Effector CD8-positive, alpha-beta T cell (primary cell): ENCODE data around the gene TTR.

Experiments
- DNase-seq: peaks from one replicate; lab custom pipeline; 2025; lab: John Stamatoyannopoulos, UW
- total RNA-seq, 4 experiments: gene quantifications; one replicate each; lab custom pipeline; 2026; lab: John Stamatoyannopoulos, UW

TTR gene
- 0 reads per million in 4 experiments for total RNA-seq

DNA sequence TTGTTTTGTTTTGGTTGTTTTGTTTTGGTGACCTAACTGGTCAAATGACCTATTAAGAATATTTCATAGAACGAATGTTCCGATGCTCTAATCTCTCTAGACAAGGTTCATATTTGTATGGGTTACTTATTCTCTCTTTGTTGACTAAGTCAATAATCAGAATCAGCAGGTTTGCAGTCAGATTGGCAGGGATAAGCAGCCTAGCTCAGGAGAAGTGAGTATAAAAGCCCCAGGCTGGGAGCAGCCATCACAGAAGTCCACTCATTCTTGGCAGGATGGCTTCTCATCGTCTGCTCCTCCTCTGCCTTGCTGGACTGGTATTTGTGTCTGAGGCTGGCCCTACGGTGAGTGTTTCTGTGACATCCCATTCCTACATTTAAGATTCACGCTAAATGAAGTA is at the start of gene TTR:
Gene TTR, plus strand, starts transcription at position 250 of the 400 bp plus-strand sequence. Its CDS starts 26 bp downstream, at position 276.
- DNase-seq: no peak

DNA sequence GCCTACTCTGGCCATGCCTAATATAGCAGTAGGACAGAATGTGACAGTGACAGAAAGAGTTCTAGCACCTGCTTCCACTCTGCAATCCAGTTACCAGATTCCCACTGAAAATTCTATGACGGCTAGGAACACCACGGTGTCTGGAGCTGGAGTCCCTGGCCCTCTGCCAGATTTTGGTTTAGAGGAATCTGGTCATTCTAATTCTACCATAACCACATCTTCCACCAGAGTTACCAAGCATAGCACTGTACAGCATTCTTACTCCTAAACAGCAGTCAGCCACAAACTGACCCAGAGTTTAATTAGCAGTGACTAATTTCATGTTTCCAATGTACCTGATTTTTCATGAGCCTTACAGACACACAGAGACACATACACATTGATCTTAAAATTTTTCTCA is 45.2 kb upstream of the TTR start:
- no peak for DNase-seq

DNA sequence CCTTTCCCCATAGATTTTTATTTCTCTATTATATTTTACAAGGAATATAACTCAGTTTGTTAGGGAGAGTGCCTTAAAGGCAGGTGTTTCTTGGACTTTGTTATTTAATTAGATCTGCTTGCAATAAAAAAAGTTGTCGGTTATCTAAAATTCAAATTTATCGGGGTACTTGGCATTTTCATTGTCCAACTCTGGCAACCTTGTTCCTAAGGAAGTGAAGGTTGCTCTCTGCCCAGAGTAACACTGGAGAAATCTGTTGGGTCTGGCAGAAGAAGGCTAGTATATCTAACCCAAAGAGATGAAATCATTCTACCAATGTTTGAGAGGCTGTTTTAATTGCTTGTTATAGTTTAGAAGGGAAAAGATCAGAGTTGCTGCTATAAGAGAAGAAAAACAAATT is 42.8 kb upstream of the TTR start:
- DNase-seq: no peak

DNA sequence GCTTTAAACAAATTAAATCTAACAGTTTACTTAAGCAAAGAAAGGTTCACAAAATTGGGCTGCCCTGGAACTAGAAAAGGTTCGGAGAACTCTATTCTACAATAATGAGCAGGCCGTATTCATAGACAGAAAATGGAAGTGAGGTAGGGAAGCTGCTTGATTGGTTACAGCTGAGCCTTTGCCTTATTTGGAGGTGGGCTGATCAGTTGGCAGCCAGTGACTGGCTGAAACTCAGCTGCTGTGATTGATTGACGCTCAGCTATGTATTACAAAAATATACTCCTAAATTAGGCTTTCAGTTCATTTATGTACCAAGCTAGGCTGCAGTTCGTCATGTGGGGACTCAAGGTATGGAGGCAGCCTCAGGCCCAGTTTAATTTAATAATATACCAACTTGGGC is 42.3 kb upstream of the TTR start:
- DNase-seq: no peak

DNA sequence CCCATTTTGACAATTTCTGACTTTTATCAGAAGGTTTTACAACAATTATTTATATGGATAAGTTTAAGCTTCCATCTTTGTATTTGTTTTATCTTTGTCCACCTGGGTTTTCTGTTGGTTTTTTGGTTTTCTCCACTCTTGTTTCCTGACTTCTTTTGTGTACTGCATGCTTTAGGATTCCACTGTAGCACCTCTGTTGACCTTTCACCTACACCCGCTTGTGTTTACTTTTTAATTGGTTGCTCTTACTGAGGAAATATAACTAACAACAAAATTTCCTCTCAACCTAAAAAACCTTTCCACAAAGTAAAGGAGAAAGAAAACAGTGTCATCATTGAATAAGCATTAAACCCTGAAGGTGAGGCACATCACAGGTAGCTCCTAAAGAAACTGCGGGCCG is 39.8 kb upstream of the TTR start:
- DNase-seq: no peak

DNA sequence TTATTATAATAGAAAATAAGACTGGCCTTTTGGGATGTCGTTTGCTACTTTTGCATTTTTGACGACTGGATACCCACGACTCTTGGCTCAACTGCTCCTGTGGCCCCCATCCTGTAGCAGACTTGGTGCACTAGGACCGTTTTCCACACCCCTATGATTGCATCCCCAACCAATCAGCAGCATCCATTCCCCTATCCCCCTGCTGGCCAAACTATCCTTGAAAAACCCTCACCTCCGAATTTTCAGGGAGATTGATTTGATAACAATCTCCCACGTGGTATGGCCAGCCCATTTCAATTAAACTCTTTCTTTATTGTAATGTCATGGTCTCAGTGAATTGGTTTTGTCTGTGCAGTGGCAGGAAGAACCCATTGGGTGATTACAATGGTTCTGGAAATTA is 37.9 kb upstream of the TTR start:
- no peak for DNase-seq

DNA sequence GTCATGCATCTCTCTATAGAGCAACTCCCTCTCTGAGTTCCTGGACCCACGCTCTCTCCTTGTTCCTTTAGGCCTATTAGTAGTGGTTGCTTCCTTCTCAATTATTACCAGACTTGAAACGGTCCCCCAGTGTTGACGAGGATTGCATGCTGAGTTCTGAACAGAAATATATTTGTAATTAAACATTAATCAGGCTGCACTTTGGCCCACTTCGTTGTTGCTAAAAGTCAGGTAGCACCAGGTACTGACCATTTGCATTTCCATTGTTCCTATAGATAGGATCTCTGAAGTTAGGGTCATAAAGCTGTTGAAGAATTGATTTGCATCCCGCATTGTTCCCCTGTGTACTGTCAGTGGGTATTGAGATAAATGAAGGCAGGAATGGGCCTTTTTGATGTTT is 36.9 kb upstream of the TTR start:
- DNase-seq: no peak

DNA sequence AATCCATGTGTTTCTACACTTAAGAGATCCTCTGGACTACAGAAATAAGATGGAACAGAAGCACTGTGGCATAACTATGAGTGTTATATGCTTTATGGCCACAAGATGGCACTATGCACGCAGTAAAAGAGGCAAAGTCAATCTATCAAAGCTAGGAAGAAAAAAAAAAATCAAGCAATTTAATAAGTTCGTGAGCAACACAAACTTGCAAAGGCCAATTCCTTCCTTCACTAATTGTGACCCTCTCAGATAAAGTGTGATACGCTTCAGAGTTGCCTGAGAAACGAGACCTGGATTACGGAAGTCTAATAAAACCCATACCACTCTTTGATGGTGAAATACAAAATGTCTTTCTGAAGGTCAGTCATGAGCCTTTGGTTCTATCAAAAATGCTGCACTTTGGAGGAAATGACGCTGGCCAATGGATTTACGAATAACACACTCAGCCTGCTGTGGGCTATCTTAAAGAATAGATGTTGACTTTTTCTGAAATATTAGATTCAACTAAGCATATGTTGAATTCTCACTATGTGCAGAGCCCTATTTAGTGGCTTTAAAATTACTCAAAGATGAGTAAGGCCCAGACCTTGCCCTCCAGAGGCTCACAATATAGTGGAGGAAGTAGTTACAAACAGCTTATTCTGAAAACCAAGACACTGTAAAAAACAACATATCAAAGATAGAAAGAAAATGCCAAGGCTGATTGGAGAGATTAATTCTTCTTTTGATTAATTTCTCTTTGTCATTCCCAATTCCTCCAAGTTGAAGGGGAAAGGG is 35.5 kb upstream of the TTR start:
- DNase-seq: no peak

DNA sequence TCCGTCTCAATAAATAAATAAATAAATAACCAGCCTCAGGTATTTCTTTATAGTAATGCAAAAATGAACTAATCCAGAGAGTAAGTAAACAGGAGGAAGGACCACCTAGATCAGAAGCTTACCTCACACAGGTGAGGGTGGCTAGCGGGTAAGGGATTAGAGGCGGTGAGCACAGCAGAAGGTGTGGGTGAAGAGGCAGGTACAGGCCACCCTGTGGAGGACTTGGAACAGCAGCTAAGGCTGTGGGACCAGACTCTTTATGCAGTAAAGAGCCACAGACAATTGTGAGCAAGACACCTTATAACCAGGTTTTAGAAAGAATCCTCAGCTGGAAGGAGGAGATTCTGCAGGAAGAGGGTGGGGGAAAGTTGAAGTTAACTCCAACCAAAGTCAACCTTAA is 34.2 kb upstream of the TTR start:
- DNase-seq: no peak

DNA sequence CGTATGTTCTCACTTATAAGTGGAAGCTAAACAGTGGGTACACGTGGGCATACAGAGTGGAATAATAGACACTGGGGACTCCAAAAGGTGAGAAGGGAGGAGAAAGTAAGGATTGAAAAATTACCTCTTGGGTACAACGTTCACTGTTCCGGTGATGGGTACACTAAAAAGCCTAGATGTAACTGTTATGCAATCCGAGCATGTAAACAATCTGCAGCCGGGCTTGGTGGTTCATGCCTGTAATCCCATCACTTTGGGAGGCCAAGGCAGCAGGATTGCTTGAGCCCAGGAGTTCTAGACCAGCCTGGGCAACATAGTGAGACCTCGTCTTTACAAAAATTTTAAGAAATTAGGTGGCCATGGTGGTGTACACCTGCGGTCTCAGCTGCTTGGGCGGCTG is 33.1 kb upstream of the TTR start:
- no peak for DNase-seq

DNA sequence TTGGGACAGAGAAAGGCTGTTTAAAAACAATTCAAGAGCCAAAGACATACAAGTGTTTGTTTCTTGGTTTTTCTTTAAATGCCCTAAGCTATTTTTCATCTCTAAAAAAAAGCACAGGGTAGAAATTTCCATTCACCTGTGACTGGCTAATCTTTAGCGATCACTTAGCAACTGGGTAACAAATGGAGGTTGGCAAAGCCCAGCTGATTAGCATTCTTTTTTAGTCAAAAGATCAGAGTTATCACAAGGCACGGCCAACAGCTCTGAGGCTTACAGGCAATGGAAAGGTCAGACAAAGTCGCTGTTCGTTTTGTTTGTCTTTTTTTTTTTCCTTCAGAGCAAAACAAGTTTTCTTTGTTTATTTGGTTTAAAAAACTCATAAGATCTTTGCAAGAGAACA is 29.0 kb upstream of the TTR start:
- DNase-seq: no peak

DNA sequence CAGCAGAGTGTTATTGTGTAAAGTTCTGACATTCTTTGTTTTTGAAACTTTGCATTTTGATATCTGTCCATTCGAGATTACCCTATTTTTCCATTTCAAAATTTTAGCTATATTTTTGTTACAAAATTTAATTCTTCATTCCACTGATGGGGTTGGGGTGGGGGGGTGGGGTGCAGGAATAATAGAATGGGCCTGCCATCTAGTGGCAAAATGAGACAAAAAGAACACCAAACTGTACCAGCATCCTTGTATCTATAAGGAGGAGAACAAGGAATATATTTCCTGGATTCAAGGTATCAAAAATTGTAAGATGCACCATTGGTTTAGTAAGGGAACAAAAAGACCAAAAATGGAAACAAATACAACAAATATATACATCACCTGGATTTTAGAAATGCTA is 27.9 kb upstream of the TTR start:
- DNase-seq: no peak

DNA sequence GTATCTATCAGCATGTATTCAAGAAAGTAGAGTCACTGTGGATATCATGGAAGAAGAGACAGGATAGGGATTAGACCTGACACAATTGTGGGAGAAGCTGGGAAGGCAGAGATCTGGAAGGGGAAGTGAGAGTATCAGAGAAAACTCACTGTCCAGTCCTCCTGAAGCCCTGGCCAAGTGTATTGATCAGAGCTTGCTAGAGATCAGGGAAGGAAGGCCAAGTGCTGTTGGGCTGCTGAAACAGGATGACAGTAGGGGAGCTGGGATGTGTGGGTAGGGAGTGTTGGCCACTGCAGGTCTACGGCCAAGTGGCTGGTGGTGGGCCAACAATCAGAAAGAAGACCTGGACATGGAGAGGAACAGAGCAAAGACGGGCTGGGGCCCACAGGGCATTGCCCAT is 26.3 kb upstream of the TTR start:
- DNase-seq: no peak

DNA sequence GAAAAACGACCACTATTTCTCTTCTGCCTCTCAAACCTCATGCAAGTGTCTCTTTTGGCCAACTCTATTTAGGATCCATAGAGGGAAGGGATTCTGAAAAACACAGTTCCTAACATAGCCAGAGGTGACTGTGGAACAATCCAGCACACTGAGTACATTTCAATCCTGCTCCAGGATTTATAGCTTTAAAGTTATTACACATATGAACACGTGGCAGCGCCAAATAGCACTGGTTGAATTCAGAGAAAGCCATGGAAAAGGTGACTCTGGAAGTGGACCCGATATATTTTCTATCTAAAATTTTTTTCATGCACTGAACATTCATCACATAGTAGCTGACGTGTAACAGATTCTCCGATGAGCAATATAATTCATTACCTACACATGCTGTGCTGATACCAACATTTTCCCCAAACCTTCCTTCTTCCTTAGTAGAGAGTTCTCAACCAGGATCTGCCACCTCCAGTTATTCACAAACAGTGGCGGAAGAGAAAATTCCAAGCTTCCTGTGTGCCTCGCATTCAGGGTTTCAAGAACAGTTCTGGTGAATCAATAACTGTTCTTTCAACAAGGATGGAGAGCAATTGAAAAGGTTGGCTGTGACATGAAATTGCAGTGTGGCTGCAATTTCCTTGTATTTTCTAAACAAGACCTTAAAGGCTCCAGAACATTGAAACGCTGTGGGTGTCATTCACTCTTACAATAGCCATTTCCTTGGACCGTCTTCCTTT is 25.7 kb upstream of the TTR start:
- DNase-seq: no peak

DNA sequence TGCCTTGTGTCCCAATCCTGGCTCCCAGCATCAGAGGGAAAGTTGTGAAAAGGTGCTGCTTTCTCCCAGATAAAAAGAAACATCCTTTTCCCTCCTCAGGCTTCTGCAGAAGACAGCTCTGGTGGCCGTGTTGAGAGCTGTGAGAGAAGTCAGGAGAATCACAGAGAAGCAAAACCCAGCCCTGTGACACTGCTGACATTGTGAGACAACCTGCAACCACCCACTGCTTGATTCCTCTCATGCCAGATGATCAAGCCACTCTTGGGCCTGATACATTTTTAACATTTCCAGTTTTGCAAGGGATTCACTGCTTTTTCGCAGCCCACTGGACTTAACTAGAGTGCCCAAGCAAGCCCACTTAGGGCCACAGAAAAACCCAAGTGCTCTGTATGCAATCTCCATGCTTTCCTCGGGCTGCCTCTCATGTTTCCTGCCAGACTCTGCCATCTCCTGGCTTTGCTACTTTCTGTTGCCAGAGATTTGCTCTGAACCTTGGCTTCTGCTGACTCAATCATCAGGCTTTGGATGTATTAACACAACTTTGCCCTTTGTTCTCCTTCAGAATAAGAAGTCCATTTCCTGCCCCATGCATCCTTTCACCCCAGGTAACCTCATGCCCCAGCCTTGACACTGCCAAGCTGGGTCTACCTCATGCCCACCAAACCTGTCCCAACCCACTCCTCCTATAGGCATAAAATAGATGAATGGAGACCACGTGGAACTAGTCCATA is 24.9 kb upstream of the TTR start:
- no peak for DNase-seq

DNA sequence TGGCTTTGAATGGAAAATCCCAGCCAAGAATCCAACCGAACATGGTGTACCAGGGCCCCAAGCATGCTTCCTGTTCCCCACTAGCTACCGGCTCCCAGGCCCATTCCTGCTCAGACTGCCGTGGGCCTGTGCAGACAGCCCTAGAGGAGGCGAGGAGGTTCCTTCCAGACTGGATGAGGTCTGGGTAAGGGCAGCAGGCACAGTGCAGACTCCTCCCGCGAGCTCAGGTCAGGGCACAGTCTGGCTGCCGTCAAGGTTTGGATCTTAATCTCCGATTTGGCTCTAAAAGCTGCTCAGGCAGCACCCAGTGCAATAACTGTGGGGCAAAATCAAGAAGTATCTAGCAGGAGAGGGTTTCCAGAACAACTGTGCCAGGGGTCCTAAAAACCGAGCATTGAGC is 19.3 kb upstream of the TTR start:
- DNase-seq: no peak

DNA sequence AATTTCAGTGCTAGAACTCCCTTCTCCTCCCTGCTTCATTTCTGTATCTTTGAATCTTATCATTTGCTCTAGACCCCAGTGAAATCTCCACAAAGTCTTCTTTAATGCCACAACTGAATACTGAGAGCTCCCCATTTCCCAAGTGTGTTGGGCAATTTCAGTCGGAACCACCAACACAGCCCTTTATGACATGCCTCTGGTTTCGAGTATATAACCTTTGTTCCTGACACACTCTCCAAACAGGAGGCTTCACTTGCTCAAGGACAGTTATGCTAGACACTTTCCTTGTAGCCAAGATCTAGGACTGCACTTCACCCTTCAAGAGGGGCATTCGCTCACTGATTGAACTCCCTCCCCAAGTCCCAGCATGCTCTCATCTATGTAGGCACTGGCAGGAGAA is 18.6 kb upstream of the TTR start:
- no peak for DNase-seq

DNA sequence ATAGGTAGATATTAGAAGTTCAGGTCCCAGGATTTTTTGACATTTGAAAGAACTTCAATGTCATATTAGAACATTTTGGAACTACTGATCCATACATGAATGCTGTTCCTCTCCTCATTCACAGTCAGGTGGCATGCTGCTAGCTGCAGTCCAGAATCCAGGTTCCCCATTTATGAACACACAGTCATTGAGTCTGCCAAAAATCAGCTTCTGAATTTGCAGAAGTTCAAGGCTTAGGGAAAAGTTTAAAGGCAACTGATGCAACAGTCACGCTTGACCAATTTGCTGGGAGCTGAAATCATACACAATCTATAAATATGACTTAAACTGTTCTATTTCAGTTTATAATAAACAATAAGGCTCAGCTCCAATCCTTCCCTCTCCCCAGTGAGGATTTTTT is 17.3 kb upstream of the TTR start:
- no peak for DNase-seq

DNA sequence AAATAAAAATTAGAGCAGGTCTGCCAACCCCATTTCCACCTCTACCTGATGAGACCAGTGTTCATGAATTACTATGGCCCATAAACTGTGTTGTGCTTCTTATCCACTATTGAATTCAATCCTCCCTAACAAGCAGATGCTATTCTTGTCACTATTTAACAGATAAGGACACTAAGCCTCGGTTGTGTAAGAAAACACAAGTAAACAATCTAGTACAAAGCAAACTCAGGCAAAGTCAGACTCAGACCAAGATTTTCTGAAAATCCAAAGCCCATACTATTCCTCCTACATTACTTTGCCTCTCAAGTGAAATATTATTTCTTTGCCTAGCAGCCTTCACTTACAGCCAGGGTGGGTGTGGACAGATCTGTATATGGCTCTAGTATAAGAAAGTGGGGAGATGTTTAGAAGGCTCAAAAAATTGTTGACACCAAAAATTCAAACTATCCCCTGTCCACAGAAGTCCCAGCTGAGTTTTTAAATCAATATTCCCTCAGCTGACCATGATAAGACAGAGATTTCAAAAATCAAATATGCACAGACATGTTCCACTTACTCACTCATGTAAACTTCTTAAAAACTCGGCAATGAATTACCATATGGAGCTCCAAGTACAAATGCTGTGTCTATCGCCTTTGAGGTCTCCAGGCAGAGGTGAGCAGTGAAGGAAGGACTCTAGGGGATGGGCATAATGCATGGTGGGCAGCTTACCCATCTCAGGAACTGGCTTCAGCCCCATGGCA is 16.0 kb upstream of the TTR start:
- DNase-seq: no peak

DNA sequence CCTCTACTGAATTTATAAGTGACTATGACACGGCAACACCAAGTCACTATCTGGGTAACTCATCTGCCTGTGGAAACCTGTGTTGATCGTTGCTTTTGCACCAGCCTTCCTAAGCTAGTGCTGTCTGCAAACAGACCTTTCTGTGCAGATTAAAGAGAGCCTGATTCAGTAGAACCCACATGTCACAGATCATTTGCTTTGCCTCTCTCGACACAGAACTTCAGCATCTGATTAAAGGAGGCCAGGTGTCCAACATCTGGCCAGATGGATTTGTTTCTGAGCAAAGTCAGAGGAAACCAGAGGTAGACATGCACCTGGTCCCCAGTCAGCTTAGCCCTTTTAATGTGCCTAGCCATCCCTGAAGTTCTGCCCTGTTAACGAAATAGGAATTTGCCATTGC is 15.0 kb upstream of the TTR start:
- no peak for DNase-seq

DNA sequence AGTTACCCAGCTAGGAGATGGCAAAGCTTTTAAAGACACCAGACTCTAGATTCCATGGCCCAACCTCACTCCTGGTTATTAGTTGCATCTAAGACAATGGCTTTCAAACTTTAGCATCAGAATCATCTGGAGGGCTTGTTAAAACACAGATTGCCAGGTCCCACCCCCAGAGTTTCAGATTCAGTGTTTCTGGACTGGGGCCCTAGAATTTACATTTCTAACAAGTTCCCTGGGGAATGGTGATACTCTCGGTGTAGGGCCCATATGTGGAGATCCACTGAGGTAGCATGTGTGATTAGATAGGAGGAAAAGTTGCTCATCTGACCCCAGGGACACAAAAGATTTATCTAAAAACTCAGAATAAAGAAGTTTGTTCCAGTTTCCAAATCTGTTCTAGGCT is 14.5 kb upstream of the TTR start:
- DNase-seq: no peak

DNA sequence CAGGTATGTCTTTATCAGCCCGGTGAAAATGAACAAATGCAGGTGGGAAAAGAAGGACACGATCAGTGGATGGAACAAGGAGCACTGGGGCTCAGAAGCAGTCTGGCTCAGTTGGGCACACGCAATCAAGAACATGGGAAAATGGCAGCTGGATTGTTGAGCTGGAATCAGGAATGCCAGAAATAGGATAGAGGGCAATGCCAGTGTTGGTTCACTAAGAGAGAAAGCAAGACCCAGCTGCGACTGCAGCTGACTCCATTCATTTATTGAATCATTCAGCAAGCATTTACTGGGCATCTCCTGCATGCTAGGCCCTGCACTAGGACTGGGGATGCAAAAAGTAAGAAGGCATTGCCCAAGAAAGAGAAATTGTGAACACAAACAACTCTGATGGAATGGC is 13.6 kb upstream of the TTR start:
- no peak for DNase-seq
